ENCODE measurements around the gene LTB4R.

- TF ChIP-seq EP300 (IDR thresholded peaks at IDR 0.05; ENCODE audit: borderline replicate concordance) (no peak), TAF1 (IDR thresholded peaks at IDR 0.05; ENCODE audit: low read depth) (no peak)
- TF ChIP-seq, protein P1, sequence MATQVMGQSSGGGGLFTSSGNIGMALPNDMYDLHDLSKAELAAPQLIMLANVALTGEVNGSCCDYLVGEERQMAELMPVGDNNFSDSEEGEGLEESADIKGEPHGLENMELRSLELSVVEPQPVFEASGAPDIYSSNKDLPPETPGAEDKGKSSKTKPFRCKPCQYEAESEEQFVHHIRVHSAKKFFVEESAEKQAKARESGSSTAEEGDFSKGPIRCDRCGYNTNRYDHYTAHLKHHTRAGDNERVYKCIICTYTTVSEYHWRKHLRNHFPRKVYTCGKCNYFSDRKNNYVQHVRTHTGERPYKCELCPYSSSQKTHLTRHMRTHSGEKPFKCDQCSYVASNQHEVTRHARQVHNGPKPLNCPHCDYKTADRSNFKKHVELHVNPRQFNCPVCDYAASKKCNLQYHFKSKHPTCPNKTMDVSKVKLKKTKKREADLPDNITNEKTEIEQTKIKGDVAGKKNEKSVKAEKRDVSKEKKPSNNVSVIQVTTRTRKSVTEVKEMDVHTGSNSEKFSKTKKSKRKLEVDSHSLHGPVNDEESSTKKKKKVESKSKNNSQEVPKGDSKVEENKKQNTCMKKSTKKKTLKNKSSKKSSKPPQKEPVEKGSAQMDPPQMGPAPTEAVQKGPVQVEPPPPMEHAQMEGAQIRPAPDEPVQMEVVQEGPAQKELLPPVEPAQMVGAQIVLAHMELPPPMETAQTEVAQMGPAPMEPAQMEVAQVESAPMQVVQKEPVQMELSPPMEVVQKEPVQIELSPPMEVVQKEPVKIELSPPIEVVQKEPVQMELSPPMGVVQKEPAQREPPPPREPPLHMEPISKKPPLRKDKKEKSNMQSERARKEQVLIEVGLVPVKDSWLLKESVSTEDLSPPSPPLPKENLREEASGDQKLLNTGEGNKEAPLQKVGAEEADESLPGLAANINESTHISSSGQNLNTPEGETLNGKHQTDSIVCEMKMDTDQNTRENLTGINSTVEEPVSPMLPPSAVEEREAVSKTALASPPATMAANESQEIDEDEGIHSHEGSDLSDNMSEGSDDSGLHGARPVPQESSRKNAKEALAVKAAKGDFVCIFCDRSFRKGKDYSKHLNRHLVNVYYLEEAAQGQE (IDR thresholded peaks at IDR 0.05; ENCODE audit: low read depth) = no peak
These were observed 40.2 kb downstream of the LTB4R start for GRCh38 chr14:24351517-24351916.

All from Ishikawa (cell line).